CD14-positive monocyte (primary cell): ENCODE measurements around the gene KLHL21. TPM values are rescaled to one million over a fixed set of nuclear protein-coding genes. Genes with fewer than 3 reads are reported as not detected.

Source experiments
- DNase-seq, 3 donors: peaks; one replicate each; pipeline ENCODE4 v3.0.0-alpha.2; 2011 to 2022
- H2AFZ ChIP-seq: 2 replicates; pipeline ENCODE4 v1.6.0; 2012; ENCODE audit warnings: mild to moderate bottlenecking, low read depth, low read length, inconsistent platforms; ENCODE audit not compliant: insufficient read depth, poor library complexity, severe bottlenecking
- H3K27ac ChIP-seq, 2 donors: 1 replicate in 1 of 2; 2 replicates in 1 of 2; pipeline ENCODE4 v1.5.1; 2012 to 2013; ENCODE audit warnings: low read length in 2 of 2, control low read depth in 1 of 2, inconsistent platforms in 1 of 2, low read depth in 1 of 2, mild to moderate bottlenecking in 1 of 2
- H3K27me3 ChIP-seq, 2 donors: one replicate each; pipeline versions ENCODE4 v1.6.0 to v1.6.1; 2011 to 2013; ENCODE audit warnings: low read length in 2 of 2; ENCODE audit not compliant: control insufficient read depth in 2 of 2, insufficient read depth in 2 of 2
- H3K36me3 ChIP-seq, 2 donors: replicated peaks in 1 of 2; 1 replicate in 1 of 2; 2 replicates in 1 of 2; pipeline versions ENCODE4 v1.5.1 to v1.6.1; 2012 to 2013; ENCODE audit warnings: low read length in 2 of 2, control low read depth in 1 of 2, inconsistent platforms in 1 of 2, mild to moderate bottlenecking in 1 of 2; ENCODE audit not compliant: insufficient read depth in 2 of 2, control insufficient read depth in 1 of 2
- H3K4me1 ChIP-seq, 2 donors: 1 replicate in 1 of 2; 2 replicates in 1 of 2; pipeline versions ENCODE4 v1.5.1 to v1.6.1; 2012 to 2013; ENCODE audit warnings: low read length in 2 of 2, control low read depth in 1 of 2, inconsistent platforms in 1 of 2, mild to moderate bottlenecking in 1 of 2, moderate library complexity in 1 of 2; ENCODE audit not compliant: insufficient read depth in 2 of 2, control insufficient read depth in 1 of 2
- H3K4me2 ChIP-seq: replicated peaks from 2 replicates; pipeline ENCODE3; 2012; ENCODE audit warnings: low read length, moderate library complexity, mild to moderate bottlenecking; ENCODE audit not compliant: poor library complexity, severe bottlenecking; ENCODE audit errors: extremely low read depth
- H3K4me3 ChIP-seq, 3 experiments: fragments of 200-600 bp in 1 of 3; sonication (generic) in 1 of 3; replicated peaks in 1 of 3; 1 replicate in 2 of 3; 2 replicates in 1 of 3; pipeline ENCODE4 v1.5.1; 2011 to 2013; ENCODE audit warnings: low read length in 3 of 3, mild to moderate bottlenecking in 3 of 3, control low read depth in 2 of 3, low read depth in 2 of 3, inconsistent platforms in 1 of 3, moderate library complexity in 1 of 3
- H3K79me2 ChIP-seq: 2 replicates; pipeline ENCODE4 v1.6.0; 2012; ENCODE audit warnings: mild to moderate bottlenecking, control low read depth, inconsistent platforms, low read length, moderate library complexity; ENCODE audit not compliant: insufficient read depth
- H3K9ac ChIP-seq: 2 replicates; pipeline ENCODE4 v1.6.0; 2017; ENCODE audit warnings: low read length, mild to moderate bottlenecking; ENCODE audit not compliant: insufficient read depth, poor library complexity, severe bottlenecking
- H3K9me3 ChIP-seq, 2 donors: replicated peaks in 1 of 2; 1 replicate in 1 of 2; 2 replicates in 1 of 2; pipeline versions ENCODE4 v1.5.1 to v1.6.1; 2012 to 2013; ENCODE audit warnings: low read length in 2 of 2, control low read depth in 1 of 2; ENCODE audit not compliant: control insufficient read depth in 1 of 2, insufficient read depth in 1 of 2
- H4K20me1 ChIP-seq: 2 replicates; pipeline ENCODE4 v1.6.0; 2012; ENCODE audit warnings: mild to moderate bottlenecking, low read length, control low read depth, moderate library complexity; ENCODE audit not compliant: insufficient read depth
- H3K27ac Mint-ChIP-seq, 7 donors: one replicate each; pipeline ENCODE4 v1.8.0; 2020; ENCODE audit warnings: mild to moderate bottlenecking in 7 of 7, mixed read lengths in 7 of 7, moderate library complexity in 6 of 7, inconsistent platforms in 2 of 7
- H3K27me3 Mint-ChIP-seq, 3 donors: one replicate each; pipeline ENCODE4 v1.8.0; 2021 to 2022; ENCODE audit warnings: low read depth in 3 of 3, mild to moderate bottlenecking in 3 of 3, mixed read lengths in 3 of 3, moderate library complexity in 3 of 3, inconsistent platforms in 1 of 3
- H3K36me3 Mint-ChIP-seq, 2 donors: one replicate each; pipeline ENCODE4 v1.8.0; 2020; ENCODE audit warnings: mixed read lengths in 2 of 2, inconsistent platforms in 1 of 2, mild to moderate bottlenecking in 1 of 2
- H3K4me1 Mint-ChIP-seq: one replicate; pipeline ENCODE4 v1.8.0; 2020; ENCODE audit warnings: mild to moderate bottlenecking, mixed read lengths
- H3K4me3 Mint-ChIP-seq, 2 donors: one replicate each; pipeline ENCODE4 v1.8.0; 2020; ENCODE audit warnings: mild to moderate bottlenecking in 2 of 2, mixed read lengths in 2 of 2, moderate library complexity in 1 of 2
- H3K9me3 Mint-ChIP-seq, 7 donors: one replicate each; pipeline ENCODE4 v1.8.0; 2020 to 2022; ENCODE audit warnings: mixed read lengths in 7 of 7, mild to moderate bottlenecking in 6 of 7, moderate library complexity in 6 of 7, inconsistent platforms in 2 of 7
- CTCF ChIP-seq: fragments of 200-600 bp; IDR thresholded peaks from one replicate; pipeline ENCODE4 v1.8.0; 2022; ENCODE audit warnings: antibody characterized with exemption, mild to moderate bottlenecking
- WGBS: methylation state at CpG from one replicate; pipeline ENCODE4 v1.1.5; 2013; ENCODE audit warnings: missing lambda C conversion rate; ENCODE audit not compliant: insufficient coverage; 5-methylcytosine and 5-hydroxymethylcytosine counted together
- intact Hi-C, 2 donors: fragments of 100-400 bp; cut with micrococcal nuclease; formaldehyde crosslinking; loops; one replicate each; pipeline versions ENCODE4 v1.15.0 to v1.15.1; 2023
- polyA plus RNA-seq, 3 donors: library from polyadenylated mRNA; depleted of rRNA in 1 of 3; unstranded in 2 of 3; stranded (reverse) in 1 of 3; fragments of 300-500 nt in 2 of 3; fragments of >200 nt in 1 of 3; fragmentation: Illumina TruSeq in 2 of 3; gene quantifications; 1 replicate in 2 of 3; 2 replicates in 1 of 3; pipeline ENCODE4 v1.2.3, GENCODE V29; 2012 to 2021

KLHL21 gene
- polyA plus RNA-seq, 3 donors, result 5.9 to 31.0 (median 7.3) TPM

- no peak for TF ChIP-seq CTCF
- Mint-ChIP-seq H3K9me3 (no peaks in the 10 kb centered on the region), H3K36me3 (peaks cover 0 to 6% of the 10 kb centered on the region in 2 donors), H3K4me3 (peak overlapping the region; percentile 86 to 87), H3K27me3 (peaks cover 8 to 9% (median 9%) of the 10 kb centered on the region in 3 donors), H3K4me1 (peaks cover 26% of the 10 kb centered on the region), H3K27ac (peak overlapping the region; percentile 97 to 99 (median 98))
- H3K9me3 ChIP-seq, result no peaks in the 10 kb centered on the region
- H3K36me3 ChIP-seq, result no peaks in the 10 kb centered on the region
- no peaks in the 10 kb centered on the region for H3K27me3 ChIP-seq
- peaks cover 31 to 45% of the 10 kb centered on the region in 2 donors for H3K4me1 ChIP-seq
- 53% methylated on average over 14 of the region's 19 CpGs for WGBS
- H3K79me2 ChIP-seq, result peaks cover 34% of the 10 kb centered on the region
- peak overlapping the region; percentile 58 to 93 (median 74) for H3K4me3 ChIP-seq
- peak overlapping the region; percentile 97 for H3K9ac ChIP-seq
- peaks cover 33% of the 10 kb centered on the region for H4K20me1 ChIP-seq
- DNase-seq, result peak; percentile 28 to 41 (median 34)
- peak overlapping the region; percentile 84 for H2AFZ ChIP-seq
- intact Hi-C loops, result loop anchor here in 1 of 2 donors (1.0 to 10.0 kb wide), 2 partner anchors 9 to 181 kb away; partner anchors contain the start of genes CAMTA1 and PHF13
- H3K27ac ChIP-seq, result peak overlapping the region; percentile 98 to 99
- peak overlapping the region; percentile 94 for H3K4me2 ChIP-seq
Measured at GRCh38 chr1:6603915-6604558, 1.4 kb upstream of the KLHL21 start.

- Histone ChIP-seq H3K27ac (peak overlapping the region; percentile 98 to 99), H3K9ac (peak overlapping the region; percentile 97), H3K4me3 (peak overlapping the region; percentile 58 to 93 (median 74)), H3K36me3 (no peaks in the 10 kb centered on the region), H3K4me2 (peak overlapping the region; percentile 94), H3K9me3 (no peaks in the 10 kb centered on the region), H4K20me1 (peaks cover 40% of the 10 kb centered on the region), H3K4me1 (peaks cover 35 to 51% of the 10 kb centered on the region in 2 donors), H3K27me3 (no peaks in the 10 kb centered on the region), H3K79me2 (peaks cover 40% of the 10 kb centered on the region), H2AFZ (peak overlapping the region; percentile 84)
- H3K27ac Mint-ChIP-seq, result peak overlapping the region; percentile 97 to 99 (median 98)
- peaks cover 0 to 2% (median 0%) of the 10 kb centered on the region in 7 donors for H3K9me3 Mint-ChIP-seq
- peak; percentile 59 to 73 (median 70) for DNase-seq
- peaks cover 8 to 9% (median 9%) of the 10 kb centered on the region in 3 donors for H3K27me3 Mint-ChIP-seq
- peaks cover 3 to 13% of the 10 kb centered on the region in 2 donors for H3K36me3 Mint-ChIP-seq
- intact Hi-C loops, result loop anchor here in 1 of 2 donors (1.0 to 10.0 kb wide), 2 partner anchors 10 to 181 kb away; partner anchors contain the start of genes CAMTA1 and PHF13
- no peak for TF ChIP-seq CTCF
- under 1% methylated on average over 24 of the region's 36 CpGs for WGBS
- H3K4me3 Mint-ChIP-seq, result peak overlapping the region; percentile 86 to 87
- H3K4me1 Mint-ChIP-seq, result peaks cover 32% of the 10 kb centered on the region
Measured at GRCh38 chr1:6603238-6603914, 707 bp upstream of the KLHL21 start.
